HCT116 (cell line): ENCODE data around the gene TTLL11. TPM values are rescaled to one million over a fixed set of nuclear protein-coding genes. Genes with fewer than 3 reads are reported as not detected.

Experiments used
- ATAC-seq: fragments of 200-7000 bp; cut with Tn5 transposase; 2 replicates; pipeline ENCODE4 v1.9.1; 2020; ENCODE audit warnings: mild to moderate bottlenecking, moderate library complexity
- BruUV-seq: library from RNA; stranded (reverse); fragments of 400-500 nt; replicated peaks from 2 replicates; lab custom pipeline; 2021; lab: Mats Ljungman, UMichigan
- CTCF ChIA-PET: fragments of 300-600 bp; sonication (Branson Sonifier 250); formaldehyde crosslinking; loops from one replicate; lab custom pipeline; 2021; ENCODE audit warnings: antibody characterized with exemption; lab: Charles Lee
- POLR2A ChIA-PET: fragments of 300-600, 350-600 bp; sonication (Branson Sonifier 250); formaldehyde crosslinking; loops from one replicate; lab custom pipeline; 2021; ENCODE audit warnings: antibody characterized with exemption; lab: Charles Lee
- RAD21 ChIA-PET, 2 experiments: fragments of 300-600 bp; sonication (Branson Sonifier 250); formaldehyde crosslinking; loops; one replicate each; lab custom pipeline; 2023; ENCODE audit warnings: low total read pairs in 2 of 2; ENCODE audit not compliant: uncharacterized antibody in 2 of 2, unreplicated experiment in 2 of 2, low non-redundant PET in 1 of 2; lab: Charles Lee
- DNase-seq: peaks from one replicate; pipeline ENCODE4 v3.0.0-alpha.2; 2010; ENCODE audit warnings: low read depth, low spot score
- H2AFZ ChIP-seq: fragments of 200-600 bp; shearing (Covaris generic), sonication (generic); 2 replicates; pipeline ENCODE4 v1.6.1; 2017; ENCODE audit warnings: low read depth, mixed run types, mixed read lengths, antibody characterized with exemption, low read length; ENCODE audit not compliant: poor library complexity, severe bottlenecking
- H3K27ac ChIP-seq: 2 replicates; pipeline ENCODE4 v1.5.1; 2012; ENCODE audit warnings: low read depth, low read length
- H3K27me3 ChIP-seq: fragments of 200-600 bp; sonication (generic); 2 replicates; pipeline ENCODE4 v1.6.1; 2016; ENCODE audit warnings: mixed run types, low read length, mixed read lengths; ENCODE audit not compliant: insufficient read depth
- H3K36me3 ChIP-seq, 2 experiments: fragments of 200-500 bp in 1 of 2; fragments of 200-600 bp in 1 of 2; sonication (Bioruptor generic) in 1 of 2; sonication (generic) in 1 of 2; 2 replicates each; pipeline versions ENCODE4 v1.5.1 to v1.6.1; 2014 to 2016; ENCODE audit warnings: low read length in 2 of 2, inconsistent platforms in 1 of 2, mixed read lengths in 1 of 2, mixed run types in 1 of 2; ENCODE audit not compliant: insufficient read depth in 2 of 2, control insufficient read depth in 1 of 2
- H3K4me1 ChIP-seq, 2 experiments: fragments of 200-600 bp in 1 of 2; sonication (generic) in 1 of 2; 2 replicates each; pipeline versions ENCODE4 v1.5.1 to v1.6.1; 2012 to 2017; ENCODE audit warnings: low read length in 2 of 2, inconsistent platforms in 1 of 2, mild to moderate bottlenecking in 1 of 2, mixed read lengths in 1 of 2, mixed run types in 1 of 2, moderate library complexity in 1 of 2; ENCODE audit not compliant: insufficient read depth in 2 of 2, control insufficient read depth in 1 of 2
- H3K4me2 ChIP-seq: fragments of 200-600 bp; sonication (generic); 2 replicates; pipeline ENCODE4 v1.6.1; 2017; ENCODE audit warnings: mixed run types, low read length, mixed read lengths
- H3K4me3 ChIP-seq, 2 experiments: fragments of 200-600 bp in 1 of 2; sonication (generic) in 1 of 2; replicated peaks in 1 of 2; 2 replicates each; pipeline ENCODE4 v1.5.1; 2011 to 2016; ENCODE audit warnings: low read length in 2 of 2, control low read depth in 1 of 2, low read depth in 1 of 2, mild to moderate bottlenecking in 1 of 2, mixed read lengths in 1 of 2, mixed run types in 1 of 2
- H3K79me2 ChIP-seq: fragments of 200-600 bp; sonication (generic); 2 replicates; pipeline ENCODE4 v1.6.1; 2017; ENCODE audit warnings: mild to moderate bottlenecking, mixed run types, low read length, moderate library complexity, mixed read lengths; ENCODE audit not compliant: insufficient read depth
- H3K9ac ChIP-seq: fragments of 200-600 bp; sonication (generic); 2 replicates; pipeline ENCODE4 v1.6.1; 2016; ENCODE audit warnings: low read length, mixed read lengths
- H3K9me2 ChIP-seq: fragments of 200-600 bp; sonication (generic), shearing (Covaris generic); 2 replicates; pipeline ENCODE4 v1.6.1; 2017; ENCODE audit warnings: mixed run types, mild to moderate bottlenecking, moderate library complexity; ENCODE audit not compliant: insufficient read depth
- H3K9me3 ChIP-seq, 2 experiments: fragments of 200-500 bp in 1 of 2; fragments of 200-600 bp in 1 of 2; sonication (Bioruptor generic) in 1 of 2; sonication (generic) in 1 of 2; 2 replicates each; pipeline ENCODE4 v1.6.1; 2014 to 2017; ENCODE audit warnings: low read length in 2 of 2, mixed read lengths in 2 of 2, inconsistent platforms in 1 of 2, low read depth in 1 of 2, mild to moderate bottlenecking in 1 of 2, mixed run types in 1 of 2, moderate library complexity in 1 of 2; ENCODE audit not compliant: control insufficient read depth in 1 of 2, insufficient read depth in 1 of 2
- H4K20me1 ChIP-seq: fragments of 200-600 bp; sonication (generic), shearing (Covaris generic); 2 replicates; pipeline ENCODE4 v1.6.1; 2017; ENCODE audit warnings: mixed run types, mild to moderate bottlenecking, moderate library complexity; ENCODE audit not compliant: insufficient read depth
- CBX3 ChIP-seq: IDR thresholded peaks from 2 replicates; pipeline ENCODE4 v1.6.1; 2012; ENCODE audit warnings: low read depth
- ELF1 ChIP-seq: IDR thresholded peaks from 2 replicates; pipeline ENCODE4 v1.6.1; 2012; ENCODE audit warnings: low read depth, borderline replicate concordance
- EZH2 ChIP-seq: fragments of 200-600 bp; sonication (generic); IDR thresholded peaks from 2 replicates; pipeline ENCODE4 v1.6.1; 2017; ENCODE audit warnings: antibody characterized with exemption, mixed run types
- EZH2phosphoT487 ChIP-seq: fragments of 200-600 bp; IDR thresholded peaks from 2 replicates; pipeline ENCODE4 v1.6.1; 2018; ENCODE audit warnings: antibody characterized with exemption, borderline replicate concordance
- FOSL1 ChIP-seq: IDR thresholded peaks from 2 replicates; pipeline ENCODE4 v1.6.1; 2012; ENCODE audit warnings: low read depth
- POLR2A ChIP-seq: IDR thresholded peaks from 2 replicates; pipeline ENCODE4 v1.7.0; 2011; ENCODE audit warnings: borderline replicate concordance; ENCODE audit not compliant: insufficient read depth, insufficient read length; ENCODE audit errors: extremely low read depth
- POLR2AphosphoS5 ChIP-seq: IDR thresholded peaks from 2 replicates; pipeline ENCODE4 v1.6.1; 2011; ENCODE audit warnings: mild to moderate bottlenecking, low read depth, low read length, moderate library complexity
- RAD21 ChIP-seq: IDR thresholded peaks from 2 replicates; pipeline ENCODE4 v1.6.1; 2012; ENCODE audit warnings: low read depth, mild to moderate bottlenecking
- SIN3A ChIP-seq: IDR thresholded peaks from 2 replicates; pipeline ENCODE4 v1.6.1; 2012; ENCODE audit warnings: low read depth
- SP1 ChIP-seq: IDR thresholded peaks from 2 replicates; pipeline ENCODE4 v1.6.1; 2012; ENCODE audit warnings: low read depth
- SRF ChIP-seq: IDR thresholded peaks from 2 replicates; pipeline ENCODE4 v1.6.1; 2012; ENCODE audit warnings: low read depth
- TCF7L2 ChIP-seq: IDR thresholded peaks from 2 replicates; pipeline ENCODE4 v1.7.0; 2011; ENCODE audit warnings: borderline replicate concordance, inconsistent platforms; ENCODE audit not compliant: insufficient read depth, insufficient read length; ENCODE audit errors: extremely low read depth
- YY1 ChIP-seq: IDR thresholded peaks from 2 replicates; pipeline ENCODE4 v1.6.1; 2011; ENCODE audit warnings: low read length, low read depth, moderate library complexity, mild to moderate bottlenecking; ENCODE audit not compliant: insufficient replicate concordance; ENCODE audit errors: extremely low read depth
- ZFX ChIP-seq: fragments of 450-650 bp; IDR thresholded peaks from 2 replicates; pipeline ENCODE4 v1.6.1; 2017
- ZNF274 ChIP-seq: fragments of 200-500 bp; sonication (Bioruptor generic); IDR thresholded peaks from 2 replicates; pipeline ENCODE4 v1.6.1; 2014; ENCODE audit warnings: mild to moderate bottlenecking, low read depth, low read length, inconsistent platforms
- intact Hi-C: fragments of 100-400 bp; cut with micrococcal nuclease; formaldehyde crosslinking; loops from 2 replicates; pipeline ENCODE4 v1.10.0; 2022
- total RNA-seq: library from RNA; stranded (reverse); gene quantifications from one replicate; pipeline ENCODE4 v1.2.1, GENCODE V29; 2021; ENCODE audit not compliant: unreplicated experiment
- TF ChIP-seq, protein P1 (sequence below): IDR thresholded peaks from 2 replicates; pipeline ENCODE4 v1.6.1; 2012

TTLL11 gene
- total RNA-seq, 1 experiment from 2014 or later, result 2.2 TPM

DNA sequence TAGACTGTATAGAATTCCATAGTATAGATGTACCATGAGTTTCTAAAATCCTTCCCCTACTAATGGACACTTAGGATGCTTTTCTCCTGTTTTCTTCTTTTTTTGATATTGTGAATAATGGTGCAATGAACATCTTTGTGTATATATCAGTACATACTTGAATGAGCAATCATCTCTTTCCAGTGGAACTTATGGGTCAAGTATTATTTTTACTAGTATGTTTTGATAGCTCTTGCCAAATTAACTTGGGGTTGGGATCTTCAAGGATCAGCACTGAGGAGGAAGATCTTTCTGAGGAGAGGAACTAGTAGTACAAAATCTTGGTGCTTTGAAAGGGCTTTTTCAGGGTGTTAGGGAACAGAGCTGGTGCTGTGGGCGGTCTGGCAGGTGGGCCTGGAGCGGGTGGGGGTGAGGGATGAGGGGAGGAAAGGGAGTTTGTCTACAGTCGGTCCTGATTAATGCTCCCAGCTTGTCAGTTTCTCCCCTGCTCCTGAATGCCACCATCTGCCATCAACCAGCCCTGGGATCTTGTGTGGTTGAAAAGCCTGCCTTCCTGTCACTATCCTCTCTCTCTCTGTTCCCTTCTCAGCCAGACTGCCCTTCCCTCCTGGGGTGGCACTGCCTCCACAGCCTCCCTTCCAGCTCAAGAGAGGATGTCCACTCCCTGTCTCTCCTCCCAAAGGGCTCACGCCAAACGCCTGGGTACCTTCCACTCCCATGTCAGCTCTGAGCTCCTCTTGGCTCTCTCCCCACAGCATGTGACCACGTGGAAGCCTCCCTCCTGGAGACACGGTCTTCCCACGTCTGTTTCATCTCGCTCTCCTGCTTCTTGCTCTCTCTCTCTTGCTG, 255.8 kb downstream of the TTLL11 start:
- Histone ChIP-seq H3K9me3 (no peaks in the 10 kb centered on the region), H3K4me1 (no peaks in the 10 kb centered on the region), H3K4me3 (no peak overlapping the region), H3K27ac (no peak overlapping the region), H3K36me3 (no peaks in the 10 kb centered on the region), H3K4me2 (no peak overlapping the region), H4K20me1 (no peaks in the 10 kb centered on the region), H3K27me3 (no peaks in the 10 kb centered on the region), H3K9me2 (no peaks in the 10 kb centered on the region), H3K79me2 (no peaks in the 10 kb centered on the region), H2AFZ (no peak overlapping the region), H3K9ac (no peak overlapping the region)
- ChIA-PET RAD21 (no interaction called here), POLR2A (no interaction called here), CTCF (no interaction called here)
- ATAC-seq (no peak), DNase-seq (no peak)
- BruUV-seq, result no TSS peak
- TF ChIP-seq ELF1, result no peak
- intact Hi-C loops, result no loop called here

DNA sequence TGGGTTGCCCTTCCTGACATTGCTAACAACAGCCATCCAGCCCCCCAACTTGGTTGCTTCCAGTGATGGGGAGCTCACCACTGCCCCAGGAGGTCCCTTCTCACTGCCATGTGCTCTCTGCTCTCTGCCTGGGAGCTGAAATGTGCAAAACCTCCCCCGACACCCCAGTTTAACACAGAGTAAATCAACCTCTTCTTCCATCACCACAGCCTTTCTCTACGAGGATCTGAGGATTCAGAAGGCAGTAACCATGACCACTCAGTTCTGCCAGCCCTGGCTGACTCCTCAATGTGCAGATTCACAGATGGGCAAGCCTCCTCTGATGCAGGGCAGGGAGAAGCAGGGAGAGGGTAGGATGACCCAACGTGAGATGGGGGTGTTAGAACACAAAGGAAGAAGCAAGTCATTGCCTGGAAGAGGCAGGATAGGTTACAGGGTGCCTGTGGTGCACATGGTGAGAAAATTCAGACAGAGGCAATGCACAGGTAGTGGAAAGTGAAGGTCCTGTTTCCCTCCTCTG, 256.7 kb downstream of the TTLL11 start:
- Histone ChIP-seq H3K27ac (no peak overlapping the region), H3K79me2 (no peaks in the 10 kb centered on the region), H3K4me2 (no peak overlapping the region), H4K20me1 (no peaks in the 10 kb centered on the region), H3K4me3 (no peak overlapping the region), H3K4me1 (no peaks in the 10 kb centered on the region), H2AFZ (no peak overlapping the region), H3K9ac (no peak overlapping the region), H3K36me3 (no peaks in the 10 kb centered on the region), H3K9me2 (no peaks in the 10 kb centered on the region), H3K27me3 (no peaks in the 10 kb centered on the region), H3K9me3 (no peaks in the 10 kb centered on the region)
- CTCF ChIA-PET, result no interaction called here
- RAD21 ChIA-PET, result no interaction called here
- POLR2A ChIA-PET, result no interaction called here
- DNase-seq (no peak), ATAC-seq (no peak)
- intact Hi-C loops, result no loop called here
- no peak for TF ChIP-seq EZH2
- TF ChIP-seq POLR2A, result no peak
- no peak for TF ChIP-seq TCF7L2
- TF ChIP-seq ZFX, result no peak
- TF ChIP-seq EZH2phosphoT487, result no peak
- TF ChIP-seq SP1, result no peak
- no peak for TF ChIP-seq POLR2AphosphoS5
- TF ChIP-seq, protein P1, sequence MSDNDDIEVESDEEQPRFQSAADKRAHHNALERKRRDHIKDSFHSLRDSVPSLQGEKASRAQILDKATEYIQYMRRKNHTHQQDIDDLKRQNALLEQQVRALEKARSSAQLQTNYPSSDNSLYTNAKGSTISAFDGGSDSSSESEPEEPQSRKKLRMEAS, result no peak
- TF ChIP-seq SRF, result no peak
- TF ChIP-seq RAD21, result no peak
- no peak for TF ChIP-seq ZNF274
- no peak for TF ChIP-seq ELF1
- TF ChIP-seq SIN3A, result no peak
- TF ChIP-seq CBX3, result no peak
- TF ChIP-seq YY1, result no peak
- TF ChIP-seq FOSL1, result no peak
- BruUV-seq, result no TSS peak
